GM12878 (cell line): Measurements from ENCODE around the gene MAST2. TPM values are rescaled to one million over a fixed set of nuclear protein-coding genes. Genes with fewer than 3 reads are reported as not detected.

Experiments used
- ATAC-seq: fragments of 200-7000 bp; cut with Tn5 transposase; 3 replicates; pipeline ENCODE4 v1.9.1; 2020; ENCODE audit warnings: mild to moderate bottlenecking, moderate library complexity
- BruUV-seq: library from RNA; stranded (reverse); fragments of 400-500 nt; replicated peaks from 2 replicates; lab custom pipeline; 2021; lab: Mats Ljungman, UMichigan
- CTCF ChIA-PET: fragments of 300-600 bp; sonication (Branson Sonifier 250); formaldehyde crosslinking; extraction: SDS; loops from one replicate; lab custom pipeline; 2021; ENCODE audit warnings: inconsistent platforms; lab: Yijun Ruan, JAX
- POLR2A ChIA-PET: fragments of 350-600 bp; formaldehyde crosslinking; extraction: SDS; loops from one replicate; lab custom pipeline; 2021; ENCODE audit warnings: inconsistent platforms; lab: Charles Lee
- RAD21 ChIA-PET: fragments of 300-600 bp; sonication (Branson Sonifier 250); formaldehyde crosslinking; loops from one replicate; lab custom pipeline; 2023; ENCODE audit warnings: antibody characterized with exemption; ENCODE audit not compliant: unreplicated experiment; lab: Charles Lee
- SMC1A ChIA-PET: fragments of 300-600 bp; sonication (Branson Sonifier 250); formaldehyde crosslinking; loops from one replicate; lab custom pipeline; 2023; ENCODE audit not compliant: unreplicated experiment, uncharacterized antibody; lab: Charles Lee
- DNase-seq: peaks from one replicate; pipeline ENCODE4 v3.0.0-alpha.2; 2011; ENCODE audit warnings: low read depth, low spot score
- FAIRE-seq: peaks from 3 replicates; lab custom pipeline; 2011; peaks lifted over from hg19 to GRCh38; lab: Jason Lieb, UNC
- H2AFZ ChIP-seq: 2 replicates; pipeline ENCODE4 v1.6.0; 2011; ENCODE audit warnings: low read depth, low read length, control low read depth; ENCODE audit not compliant: control insufficient read depth
- H3K27ac ChIP-seq: 2 replicates; pipeline ENCODE4 v1.5.1; 2011; ENCODE audit warnings: control low read depth; ENCODE audit not compliant: control insufficient read depth, insufficient read depth
- H3K27me3 ChIP-seq, 2 experiments: replicated peaks in 1 of 2; 2 replicates each; pipeline versions ENCODE4 v1.6.0 to v1.6.1; 2011; ENCODE audit warnings: low read length in 1 of 2; ENCODE audit not compliant: control insufficient read depth in 2 of 2, insufficient read depth in 2 of 2
- H3K36me3 ChIP-seq, 2 experiments: 2 replicates each; pipeline ENCODE4 v1.5.1; 2011; ENCODE audit warnings: low read length in 1 of 2; ENCODE audit not compliant: control insufficient read depth in 2 of 2, insufficient read depth in 2 of 2
- H3K4me1 ChIP-seq: 2 replicates; pipeline ENCODE4 v1.6.1; 2011; ENCODE audit warnings: mild to moderate bottlenecking, low read length, moderate library complexity, mixed read lengths; ENCODE audit not compliant: control insufficient read depth, insufficient read depth
- H3K4me2 ChIP-seq: 2 replicates; pipeline ENCODE4 v1.6.0; 2011; ENCODE audit warnings: control low read depth; ENCODE audit not compliant: control insufficient read depth, insufficient read depth
- H3K4me3 ChIP-seq: fragments of 200-600 bp; sonication (generic); 2 replicates; pipeline ENCODE4 v1.5.1; 2016
- H3K79me2 ChIP-seq: 2 replicates; pipeline ENCODE4 v1.6.0; 2011; ENCODE audit warnings: low read length; ENCODE audit not compliant: control insufficient read depth, insufficient read depth
- H3K9ac ChIP-seq: 2 replicates; pipeline ENCODE4 v1.8.0; 2011; ENCODE audit warnings: low read length, control low read depth, mixed read lengths; ENCODE audit not compliant: control insufficient read depth, insufficient read depth
- H3K9me3 ChIP-seq: replicated peaks from 3 replicates; pipeline ENCODE4 v1.5.1; 2011; ENCODE audit warnings: mild to moderate bottlenecking, low read length; ENCODE audit not compliant: control insufficient read depth, insufficient read depth
- H4K20me1 ChIP-seq: 2 replicates; pipeline ENCODE4 v1.6.0; 2011; ENCODE audit not compliant: control insufficient read depth, insufficient read depth
- CTCF ChIP-seq, 3 experiments: IDR thresholded peaks in 2 of 3; conservative IDR thresholded peaks in 1 of 3; 2 replicates each; pipeline ENCODE4 v1.5.1; 2011; ENCODE audit warnings: low read depth in 3 of 3, low read length in 3 of 3, mild to moderate bottlenecking in 3 of 3, control low read depth in 2 of 3, moderate library complexity in 2 of 3, inconsistent platforms in 1 of 3, mixed read lengths in 1 of 3; ENCODE audit not compliant: control insufficient read depth in 2 of 3, insufficient read depth in 1 of 3; ENCODE audit errors: extremely low read depth in 1 of 3
- ELK1 ChIP-seq: IDR thresholded peaks from 2 replicates; pipeline ENCODE4 v1.6.1; 2012; ENCODE audit warnings: low read depth, low read length, improper control_type of control experiment
- FOS ChIP-seq: IDR thresholded peaks from 3 replicates; pipeline ENCODE4 v1.6.1; 2011; ENCODE audit warnings: borderline replicate concordance; ENCODE audit not compliant: insufficient read length; ENCODE audit errors: extremely low read depth
- NR2C2 ChIP-seq: IDR thresholded peaks from 2 replicates; pipeline ENCODE4 v1.6.1; 2011; ENCODE audit warnings: borderline replicate concordance, low read depth; ENCODE audit not compliant: control insufficient read depth, insufficient read length
- NR2F1 ChIP-seq: fragments of 450-650 bp; conservative IDR thresholded peaks from 2 replicates; pipeline ENCODE4 v1.6.1; 2017; ENCODE audit warnings: mild to moderate bottlenecking
- NRF1 ChIP-seq: conservative IDR thresholded peaks from 2 replicates; pipeline ENCODE4 v1.6.1; 2011; ENCODE audit warnings: mild to moderate bottlenecking, low read depth, low read length, improper control_type of control experiment
- POLR2A ChIP-seq: IDR thresholded peaks from 2 replicates; pipeline ENCODE4 v1.6.1; 2011; ENCODE audit warnings: low read depth, mild to moderate bottlenecking, low read length
- POLR2AphosphoS2 ChIP-seq: IDR thresholded peaks from 2 replicates; pipeline ENCODE4 v1.6.1; 2011; ENCODE audit warnings: low read depth, mild to moderate bottlenecking, low read length, improper control_type of control experiment, moderate library complexity
- RAD51 ChIP-seq: fragments of 450-650 bp; IDR thresholded peaks from 2 replicates; pipeline ENCODE4 v1.6.1; 2016; ENCODE audit warnings: moderate library complexity, mild to moderate bottlenecking, inconsistent platforms
- RCOR1 ChIP-seq: conservative IDR thresholded peaks from 2 replicates; pipeline ENCODE4 v1.6.1; 2012; ENCODE audit warnings: low read depth, low read length, improper control_type of control experiment
- RFX5 ChIP-seq: IDR thresholded peaks from 2 replicates; pipeline ENCODE4 v1.6.1; 2011; ENCODE audit warnings: low read depth, low read length, improper control_type of control experiment
- SMC3 ChIP-seq: IDR thresholded peaks from 2 replicates; pipeline ENCODE4 v1.6.1; 2011; ENCODE audit warnings: low read length, improper control_type of control experiment, borderline replicate concordance
- STAT3 ChIP-seq: IDR thresholded peaks from 2 replicates; pipeline ENCODE4 v1.6.1; 2011; ENCODE audit warnings: low read depth, low read length, improper control_type of control experiment
- SUZ12 ChIP-seq: fragments of 200-600 bp; sonication (generic); IDR thresholded peaks from one replicate; pipeline ENCODE4 v1.6.1; 2018; ENCODE audit warnings: antibody characterized with exemption, mild to moderate bottlenecking; ENCODE audit not compliant: unreplicated experiment
- ZBED1 ChIP-seq: IDR thresholded peaks from 2 replicates; pipeline ENCODE4 v1.6.1; 2016; ENCODE audit warnings: borderline replicate concordance
- ZNF274 ChIP-seq: IDR thresholded peaks from one replicate; pipeline ENCODE4 v1.8.0; 2011; ENCODE audit not compliant: insufficient read length, insufficient read depth
- ZZZ3 ChIP-seq: IDR thresholded peaks from 2 replicates; pipeline ENCODE4 v1.6.1; 2011; ENCODE audit warnings: low read depth; ENCODE audit not compliant: control insufficient read depth, insufficient read length
- WGBS: methylation state at CpG from one replicate; pipeline ENCODE4 v1.1.6; 2016; ENCODE audit warnings: low lambda C conversion rate; ENCODE audit not compliant: insufficient replicate concordance, insufficient coverage; ENCODE audit errors: missing lambda C conversion rate; 5-methylcytosine and 5-hydroxymethylcytosine counted together
- in situ Hi-C: fragments of 300-500 bp; cut with MboI; formaldehyde crosslinking; loops from 9 replicates; pipeline ENCODE4 v1.14.3; 2018; ENCODE audit warnings: mixed read lengths
- intact Hi-C: fragments of 100-400 bp; cut with micrococcal nuclease; formaldehyde crosslinking; loops from one replicate; pipeline ENCODE4 v1.14.2; 2022; ENCODE audit not compliant: unreplicated experiment
- polyA plus RNA-seq, 11 experiments: library from polyadenylated mRNA; depleted of rRNA in 4 of 11; unstranded in 6 of 11; stranded (reverse) in 5 of 11; fragments of >200 nt; fragmentation: Nextera tagmentation in 4 of 11; fragmentation: Illumina TruSeq in 1 of 11; extraction: Ambion mirVana in 4 of 11; extraction: Trizol in 1 of 11; gene quantifications; 1 replicate in 1 of 11; 2 replicates in 10 of 11; pipeline versions ENCODE4 v1.2.1 to v1.2.3, GENCODE V29; 2011 to 2016; ENCODE audit warnings: inconsistent platforms in 2 of 11, missing spikeins in 2 of 11, low read depth in 1 of 11
- total RNA-seq, 4 experiments: library from RNA; depleted of rRNA in 3 of 4; stranded (reverse); fragments of >200 nt in 3 of 4; fragmentation: Illumina TruSeq in 1 of 4; extraction: Trizol in 1 of 4; gene quantifications; 2 replicates each; pipeline versions ENCODE4 v1.2.1 to v1.2.3, GENCODE V29; 2013 to 2021
- TF ChIP-seq, protein P1 (sequence below): fragments of 450-650 bp; conservative IDR thresholded peaks from 2 replicates; pipeline ENCODE4 v1.6.1; 2017; ENCODE audit warnings: mild to moderate bottlenecking, moderate library complexity
- TF ChIP-seq, protein P2 (sequence below): fragments of 450-650 bp; IDR thresholded peaks from 2 replicates; pipeline ENCODE4 v1.6.1; 2016; ENCODE audit warnings: mild to moderate bottlenecking

The MAST2 gene
- total and polyA plus RNA-seq, 10 of the 15 experiments (the other 5 are each of a cell fraction or from before 2014, with no cell fraction given), result 1.0 to 28.7 (median 13.8) TPM

GRCh38 chr1:46011121-46011695 is 207.8 kb downstream of the MAST2 start:
- Histone ChIP-seq H3K4me3 (no peak overlapping the region), H2AFZ (no peak overlapping the region), H4K20me1 (no peaks in the 10 kb centered on the region), H3K79me2 (no peaks in the 10 kb centered on the region), H3K9ac (no peak overlapping the region)
- POLR2A ChIA-PET, result no interaction called here
- 76% methylated on average over 7 of the region's 7 CpGs for WGBS
- TF ChIP-seq, protein P1, sequence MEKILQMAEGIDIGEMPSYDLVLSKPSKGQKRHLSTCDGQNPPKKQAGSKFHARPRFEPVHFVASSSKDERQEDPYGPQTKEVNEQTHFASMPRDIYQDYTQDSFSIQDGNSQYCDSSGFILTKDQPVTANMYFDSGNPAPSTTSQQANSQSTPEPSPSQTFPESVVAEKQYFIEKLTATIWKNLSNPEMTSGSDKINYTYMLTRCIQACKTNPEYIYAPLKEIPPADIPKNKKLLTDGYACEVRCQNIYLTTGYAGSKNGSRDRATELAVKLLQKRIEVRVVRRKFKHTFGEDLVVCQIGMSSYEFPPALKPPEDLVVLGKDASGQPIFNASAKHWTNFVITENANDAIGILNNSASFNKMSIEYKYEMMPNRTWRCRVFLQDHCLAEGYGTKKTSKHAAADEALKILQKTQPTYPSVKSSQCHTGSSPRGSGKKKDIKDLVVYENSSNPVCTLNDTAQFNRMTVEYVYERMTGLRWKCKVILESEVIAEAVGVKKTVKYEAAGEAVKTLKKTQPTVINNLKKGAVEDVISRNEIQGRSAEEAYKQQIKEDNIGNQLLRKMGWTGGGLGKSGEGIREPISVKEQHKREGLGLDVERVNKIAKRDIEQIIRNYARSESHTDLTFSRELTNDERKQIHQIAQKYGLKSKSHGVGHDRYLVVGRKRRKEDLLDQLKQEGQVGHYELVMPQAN, result no peak
- TF ChIP-seq NR2F1, result no peak
- TF ChIP-seq POLR2A, result no peak
- no peak for TF ChIP-seq ZBED1
- TF ChIP-seq CTCF (IDR thresholded peaks at IDR 0.05 in 2 of 3, conservative IDR thresholded peaks at IDR 0.05 in 1 of 3; ENCODE audit: control insufficient read depth in 2 of 3, extremely low read depth in 1 of 3, insufficient read depth in 1 of 3, low read depth in 3 of 3, low read length in 3 of 3), result no peak
- TF ChIP-seq NRF1, result no peak
- TF ChIP-seq RCOR1, result no peak
- TF ChIP-seq RFX5, result no peak
- no peak for TF ChIP-seq ZZZ3
- TF ChIP-seq RAD51, result no peak
- no peak for TF ChIP-seq FOS
- no peak for TF ChIP-seq POLR2AphosphoS2
- TF ChIP-seq SMC3, result no peak
- TF ChIP-seq NR2C2, result no peak
- no peak for TF ChIP-seq SUZ12
- no peak for TF ChIP-seq ELK1
- TF ChIP-seq, protein P2, sequence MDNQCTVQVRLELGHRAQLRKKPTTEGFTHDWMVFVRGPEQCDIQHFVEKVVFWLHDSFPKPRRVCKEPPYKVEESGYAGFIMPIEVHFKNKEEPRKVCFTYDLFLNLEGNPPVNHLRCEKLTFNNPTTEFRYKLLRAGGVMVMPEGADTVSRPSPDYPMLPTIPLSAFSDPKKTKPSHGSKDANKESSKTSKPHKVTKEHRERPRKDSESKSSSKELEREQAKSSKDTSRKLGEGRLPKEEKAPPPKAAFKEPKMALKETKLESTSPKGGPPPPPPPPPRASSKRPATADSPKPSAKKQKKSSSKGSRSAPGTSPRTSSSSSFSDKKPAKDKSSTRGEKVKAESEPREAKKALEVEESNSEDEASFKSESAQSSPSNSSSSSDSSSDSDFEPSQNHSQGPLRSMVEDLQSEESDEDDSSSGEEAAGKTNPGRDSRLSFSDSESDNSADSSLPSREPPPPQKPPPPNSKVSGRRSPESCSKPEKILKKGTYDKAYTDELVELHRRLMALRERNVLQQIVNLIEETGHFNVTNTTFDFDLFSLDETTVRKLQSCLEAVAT, result no peak
- no peak for TF ChIP-seq STAT3
- no peak for TF ChIP-seq ZNF274
- TF ChIP-seq, all 136 proteins: peak for 0
- ATAC-seq, result no peak
- in situ Hi-C loops, result no loop called here
- no peaks in the 10 kb centered on the region for H3K4me1 ChIP-seq
- no TSS peak for BruUV-seq
- no peak for FAIRE-seq
- CTCF ChIA-PET, result interaction anchor here (0.7 to 1.2 kb wide), 4 partner anchors 45 to 213 kb away, joined by 3 to 6 read pairs (median 3); no protein-coding TSS in a partner anchor
- no peak for DNase-seq
- no peak overlapping the region for H3K27ac ChIP-seq
- RAD21 ChIA-PET, result no interaction called here
- peaks cover 4 to 16% of the 10 kb centered on the region in 2 experiments; a peak in 3 of 4 replicates for H3K36me3 ChIP-seq
- SMC1A ChIA-PET, result interaction anchor here (0.6 kb wide), 1 partner anchor 48 kb away, joined by 3 read pairs; no protein-coding TSS in a partner anchor
- no peaks in the 10 kb centered on the region for H3K27me3 ChIP-seq
- no peaks in the 10 kb centered on the region for H3K9me3 ChIP-seq
- intact Hi-C loops, result no loop called here
- H3K4me2 ChIP-seq, result no peak overlapping the region
